HepG2 (cell line): ENCODE measurements around the gene SNAI1. TPM values are rescaled to one million over a fixed set of nuclear protein-coding genes. Genes with fewer than 3 reads are reported as not detected.

ENCODE experiments used
- AKNA ChIP-seq: sonication (generic); formaldehyde crosslinking; IDR thresholded peaks from 2 replicates; pipeline ENCODE4 v1.4.0; 2020; ENCODE audit warnings: missing genetic modification reagents, borderline replicate concordance
- ATF7-NPFF ChIP-seq: sonication (generic); formaldehyde crosslinking; IDR thresholded peaks from 2 replicates; pipeline ENCODE4 v1.8.1; 2023; ENCODE audit warnings: mild to moderate bottlenecking, low read depth, missing genetic modification reagents, moderate library complexity
- GABPB1 ChIP-seq: IDR thresholded peaks from 2 replicates; pipeline ENCODE4 v1.6.1; 2016; ENCODE audit warnings: mild to moderate bottlenecking, missing genetic modification reagents, moderate library complexity, missing compliant biosample characterization
- GRHL1 ChIP-seq: sonication (generic); formaldehyde crosslinking; conservative IDR thresholded peaks from 2 replicates; pipeline ENCODE4 v1.8.0; 2022; ENCODE audit warnings: missing genetic modification reagents
- HMG20A ChIP-seq: IDR thresholded peaks from 2 replicates; pipeline ENCODE4 v1.6.1; 2016; ENCODE audit warnings: borderline replicate concordance
- HNF4A ChIP-seq: sonication (generic); formaldehyde crosslinking; IDR thresholded peaks from 2 replicates; pipeline ENCODE4 v1.4.0; 2020; ENCODE audit warnings: missing genetic modification reagents
- HNF4G ChIP-seq, 2 experiments: sonication (generic) in 1 of 2; formaldehyde crosslinking in 1 of 2; IDR thresholded peaks; 2 replicates each; pipeline versions ENCODE4 v1.4.0 to v1.6.1; 2011 to 2020; ENCODE audit warnings: borderline replicate concordance in 2 of 2, low read depth in 2 of 2, mild to moderate bottlenecking in 2 of 2, low read length in 1 of 2, missing genetic modification reagents in 1 of 2, moderate library complexity in 1 of 2
- KAT7 ChIP-seq: IDR thresholded peaks from 2 replicates; pipeline ENCODE4 v1.6.1; 2018; ENCODE audit warnings: borderline replicate concordance, missing compliant biosample characterization
- MAZ ChIP-seq, 2 experiments: sonication (generic) in 1 of 2; formaldehyde crosslinking in 1 of 2; IDR thresholded peaks; 2 replicates each; pipeline versions ENCODE4 v1.5.0 to v1.6.1; 2012 to 2020; ENCODE audit warnings: low read depth in 2 of 2, mild to moderate bottlenecking in 2 of 2, borderline replicate concordance in 1 of 2, improper control_type of control experiment in 1 of 2, low read length in 1 of 2, missing genetic modification reagents in 1 of 2, moderate library complexity in 1 of 2
- MNT ChIP-seq: fragments of 450-650 bp; IDR thresholded peaks from 2 replicates; pipeline ENCODE4 v1.6.1; 2016
- RARA ChIP-seq: IDR thresholded peaks from 2 replicates; pipeline ENCODE4 v1.6.1; 2016; ENCODE audit warnings: missing genetic modification reagents, missing compliant biosample characterization
- SOX6 ChIP-seq, 2 experiments: fragments of 450-650 bp in 1 of 2; sonication (generic) in 1 of 2; formaldehyde crosslinking in 1 of 2; IDR thresholded peaks; 2 replicates each; pipeline versions ENCODE4 v1.4.0 to v1.6.1; 2017 to 2020; ENCODE audit warnings: antibody characterized with exemption in 1 of 2, mild to moderate bottlenecking in 1 of 2, missing genetic modification reagents in 1 of 2
- TCF7 ChIP-seq: sonication (generic); IDR thresholded peaks from 2 replicates; pipeline ENCODE4 v1.6.1; 2016; ENCODE audit warnings: antibody characterized with exemption, low read depth
- THAP11 ChIP-seq: IDR thresholded peaks from 2 replicates; pipeline ENCODE4 v1.6.1; 2016; ENCODE audit warnings: missing biosample characterization, missing genetic modification reagents
- ZFAT ChIP-seq: sonication (generic); formaldehyde crosslinking; conservative IDR thresholded peaks from 2 replicates; pipeline ENCODE4 v1.8.1; 2023; ENCODE audit warnings: missing genetic modification reagents, inconsistent platforms
- ZFP36 ChIP-seq: fragments of 150-350 bp; IDR thresholded peaks from 2 replicates; pipeline ENCODE4 v1.6.1; 2018; ENCODE audit warnings: borderline replicate concordance, low read length, low read depth; ENCODE audit not compliant: partially characterized antibody
- ZNF34 ChIP-seq: sonication (generic); formaldehyde crosslinking; IDR thresholded peaks from 2 replicates; pipeline ENCODE4 v1.4.0; 2020; ENCODE audit warnings: mild to moderate bottlenecking, missing genetic modification reagents, borderline replicate concordance
- ZNF343 ChIP-seq: sonication (generic); formaldehyde crosslinking; IDR thresholded peaks from 2 replicates; pipeline ENCODE4 v1.4.0; 2020; ENCODE audit warnings: mild to moderate bottlenecking, missing genetic modification reagents
- ZNF441 ChIP-seq: sonication (generic); formaldehyde crosslinking; IDR thresholded peaks from 2 replicates; pipeline ENCODE4 v1.7.0; 2021; ENCODE audit warnings: missing genetic modification reagents, borderline replicate concordance
- ZNF605 ChIP-seq: sonication (generic); formaldehyde crosslinking; IDR thresholded peaks from 2 replicates; pipeline ENCODE4 v1.8.0; 2022; ENCODE audit warnings: mild to moderate bottlenecking, missing genetic modification reagents
- ZNF720 ChIP-seq: sonication (generic); formaldehyde crosslinking; IDR thresholded peaks from 2 replicates; pipeline ENCODE4 v1.4.0; 2020; ENCODE audit warnings: missing genetic modification reagents
- polyA plus RNA-seq, 8 experiments: library from polyadenylated mRNA; depleted of rRNA in 3 of 8; stranded (reverse) in 7 of 8; unstranded in 1 of 8; fragments of >200 nt; fragmentation: Illumina TruSeq in 4 of 8; extraction: Trizol in 4 of 8; gene quantifications; 2 replicates each; pipeline versions ENCODE4 v1.2.1 to v1.2.3, GENCODE V29; 2011 to 2016; ENCODE audit warnings: low read depth in 4 of 8, missing spikeins in 1 of 8, mixed read lengths in 1 of 8; ENCODE audit not compliant: insufficient read depth in 1 of 8
- total RNA-seq, 5 experiments: library from RNA; depleted of rRNA; stranded (reverse); fragments of >200 nt; fragmentation: Illumina TruSeq; extraction: Trizol; gene quantifications; 2 replicates each; pipeline ENCODE4 v1.2.3, GENCODE V29; 2016; ENCODE audit warnings: low read depth in 1 of 5
- TF ChIP-seq, protein P1 (sequence below): IDR thresholded peaks from 2 replicates; pipeline ENCODE4 v1.6.1; 2016; ENCODE audit warnings: mild to moderate bottlenecking, missing biosample characterization, missing genetic modification reagents

Gene SNAI1
- total and polyA plus RNA-seq, 2 of the 13 experiments (the other 11 are each of a cell fraction or from before 2014, with no cell fraction given): 1.3 to 1.4 TPM

GRCh38 chr20:49976542-49976941 is 6.2 kb upstream of the SNAI1 start (continued):
- TF ChIP-seq GRHL1 (CRISPR knock-in tag): no peak
- no peak for TF ChIP-seq ZNF343 (CRISPR knock-in tag)
- TF ChIP-seq ZNF441: no peak
- TF ChIP-seq, protein P1, sequence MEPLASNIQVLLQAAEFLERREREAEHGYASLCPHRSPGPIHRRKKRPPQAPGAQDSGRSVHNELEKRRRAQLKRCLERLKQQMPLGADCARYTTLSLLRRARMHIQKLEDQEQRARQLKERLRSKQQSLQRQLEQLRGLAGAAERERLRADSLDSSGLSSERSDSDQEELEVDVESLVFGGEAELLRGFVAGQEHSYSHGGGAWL (CRISPR knock-in tag): no peak
- no peak for TF ChIP-seq MNT
- no peak for TF ChIP-seq ZNF720 (CRISPR knock-in tag)
- no peak for TF ChIP-seq ZFAT
- no peak for TF ChIP-seq MAZ (IDR thresholded peaks at IDR 0.05; ENCODE audit: borderline replicate concordance, low read depth, low read length)
- no peak for TF ChIP-seq MAZ (CRISPR knock-in tag; IDR thresholded peaks at IDR 0.05; ENCODE audit: low read depth)
- TF ChIP-seq TCF7: no peak; the same call in 1 of the 2 replicates
- TF ChIP-seq AKNA (CRISPR knock-in tag): no peak
- no peak for TF ChIP-seq ZNF34 (CRISPR knock-in tag)
- no peak for TF ChIP-seq KAT7 (CRISPR knock-in tag)
- peak; percentile 89 for TF ChIP-seq RARA (CRISPR knock-in tag)
- TF ChIP-seq GABPB1 (CRISPR knock-in tag): no peak; the same call in 1 of the 2 replicates
- TF ChIP-seq THAP11 (CRISPR knock-in tag): 0 out of 2 replicates have a peak, but pooled peaks have one; percentile 38
- TF ChIP-seq HMG20A (CRISPR knock-in tag): peak; percentile 79
- TF ChIP-seq SOX6 (IDR thresholded peaks at IDR 0.05): no peak
- peak; percentile 57; the same call in 1 of the 2 replicates for TF ChIP-seq SOX6 (CRISPR knock-in tag; IDR thresholded peaks at IDR 0.05)
- TF ChIP-seq HNF4A (CRISPR knock-in tag): peak; percentile 32
- no peak for TF ChIP-seq ZNF605 (CRISPR knock-in tag)
- TF ChIP-seq ATF7-NPFF (CRISPR knock-in tag): no peak
- TF ChIP-seq HNF4G (IDR thresholded peaks at IDR 0.05; ENCODE audit: borderline replicate concordance, low read depth, low read length): 0 out of 2 replicates have a peak, but pooled peaks have one; percentile 60
- no peak for TF ChIP-seq HNF4G (CRISPR knock-in tag; IDR thresholded peaks at IDR 0.05; ENCODE audit: borderline replicate concordance, low read depth)
- TF ChIP-seq ZFP36: no peak
